GM13976 (cell line): Measurements from ENCODE around the gene KCTD20.
"Not testable (repeated sequence)": the region's sequence is repeated elsewhere in the genome, so short reads cannot be mapped to it uniquely, and the experiment has no call there.

Experiments used
- DNase-seq: peaks from one replicate; pipeline ENCODE4 v3.0.0; 2012; ENCODE audit warnings: low spot score
- CTCF ChIP-seq: IDR thresholded peaks from 2 replicates; pipeline ENCODE4 v1.5.1; 2012; ENCODE audit warnings: borderline replicate concordance, mild to moderate bottlenecking; ENCODE audit not compliant: insufficient read depth; ENCODE audit errors: extremely low read depth, missing control alignments, control extremely low read depth
- in situ Hi-C: fragments of 300-500 bp; cut with MboI; formaldehyde crosslinking; loops from one replicate; pipeline ENCODE4 v1.12.0; 2022; ENCODE audit warnings: low sequenced_read_pairs, mixed read lengths, inconsistent platforms; ENCODE audit not compliant: unreplicated experiment

The KCTD20 gene

DNA sequence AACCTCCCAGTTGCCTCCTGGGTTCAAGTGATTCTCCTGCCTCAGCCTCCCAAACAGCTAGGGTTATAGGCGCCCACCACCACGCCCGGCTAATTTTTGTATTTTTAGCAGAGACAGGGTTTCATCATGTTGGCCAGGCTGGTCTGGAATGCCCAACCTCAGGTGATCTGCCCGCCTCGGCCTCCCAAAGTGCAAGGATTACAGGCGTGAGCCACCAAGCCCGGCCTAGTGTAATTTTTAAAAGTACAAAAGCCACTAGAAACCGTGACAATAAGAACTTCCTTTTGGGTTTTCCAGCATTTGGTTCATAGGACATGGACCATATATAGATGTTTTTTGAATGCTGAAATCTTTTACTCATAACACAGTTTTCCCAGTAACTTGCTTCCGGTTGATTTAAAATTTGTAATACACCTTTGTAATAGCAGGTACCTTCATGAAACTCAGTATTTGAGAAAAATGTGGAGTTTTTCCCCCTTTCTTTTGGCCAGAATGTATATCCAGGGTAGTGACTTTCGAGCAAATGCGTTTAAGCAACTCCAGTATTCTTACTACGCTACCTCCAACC is 613 bp upstream of the KCTD20 start:
- DNase-seq, result no peak
- TF ChIP-seq CTCF, result no peak
- in situ Hi-C loops, result no loop called here

DNA sequence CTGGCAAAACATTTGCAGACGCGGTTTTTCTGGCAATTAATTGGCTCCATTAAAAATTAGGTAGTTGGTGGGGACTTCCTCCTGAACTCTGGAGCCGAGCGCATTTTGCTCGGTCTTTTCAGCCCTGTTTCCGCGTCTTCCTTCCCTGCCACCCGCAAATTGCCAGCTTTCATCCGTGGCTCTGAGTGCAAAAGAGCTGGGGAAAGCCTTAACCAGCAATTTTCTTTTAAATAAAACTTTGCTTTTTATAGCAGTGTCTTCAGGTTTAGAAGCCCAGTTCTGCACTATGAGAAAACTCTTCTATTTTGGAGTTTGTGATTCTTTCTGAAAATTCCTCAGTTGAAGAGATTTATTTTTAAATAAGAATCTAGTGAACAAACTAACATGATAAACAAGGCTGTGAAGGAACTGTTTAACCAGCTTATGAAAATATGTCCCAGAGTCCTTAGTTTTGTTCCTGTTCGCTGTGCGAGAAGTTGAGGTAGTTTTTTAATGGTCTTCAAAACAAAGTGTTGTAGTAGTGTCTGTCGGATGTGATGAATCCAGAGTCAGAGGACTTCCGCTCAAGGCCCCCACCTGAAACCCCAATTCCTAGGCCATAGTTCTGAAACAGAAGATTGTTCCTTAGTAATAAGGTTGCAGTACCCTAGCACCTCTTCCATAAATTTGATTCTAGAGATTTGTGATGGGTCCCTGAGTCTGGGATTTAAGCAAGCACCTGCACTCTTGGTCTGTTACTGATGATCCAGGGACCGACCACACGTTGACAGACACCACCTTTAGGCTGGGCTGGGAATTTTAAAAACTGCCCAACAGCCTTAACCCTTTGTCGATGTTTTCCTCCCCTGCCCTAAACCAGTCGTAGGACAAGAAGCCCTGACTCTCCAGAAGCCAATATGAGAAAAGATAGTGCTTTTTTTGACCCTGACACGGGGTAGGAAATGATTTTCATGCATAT is 950 bp downstream of the KCTD20 start:
- in situ Hi-C loops, result no loop called here
- peak; percentile 38 for DNase-seq

GRCh38 chr6:36444470-36444869 is 1.7 kb downstream of the KCTD20 start:
- TF ChIP-seq CTCF, result no peak
- in situ Hi-C loops, result no loop called here
- DNase-seq, result no peak

More for the DNA sequence above, 950 bp downstream of the KCTD20 start:
- peak; percentile 25 for TF ChIP-seq CTCF

DNA sequence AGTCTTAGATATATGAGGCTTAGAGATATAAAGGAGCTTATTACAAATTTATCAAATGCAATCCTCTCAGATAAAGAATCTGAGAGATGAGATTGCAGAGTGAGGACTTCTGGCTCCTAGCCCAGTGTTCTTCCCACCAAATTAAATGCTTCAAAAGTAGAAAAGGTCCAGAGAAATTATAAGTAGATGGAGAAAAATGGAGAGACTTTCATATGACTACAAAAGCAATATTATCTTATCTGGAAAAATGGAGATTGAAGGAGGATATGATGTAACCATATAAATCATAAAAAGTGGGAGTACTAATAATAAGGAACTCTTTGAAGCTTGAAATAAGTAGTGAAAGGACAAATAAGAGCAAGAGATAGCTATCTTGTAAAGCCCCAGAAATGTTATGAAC is 2.8 kb downstream of the KCTD20 start:
- no peak for TF ChIP-seq CTCF
- no peak for DNase-seq
- in situ Hi-C loops, result no loop called here

DNA sequence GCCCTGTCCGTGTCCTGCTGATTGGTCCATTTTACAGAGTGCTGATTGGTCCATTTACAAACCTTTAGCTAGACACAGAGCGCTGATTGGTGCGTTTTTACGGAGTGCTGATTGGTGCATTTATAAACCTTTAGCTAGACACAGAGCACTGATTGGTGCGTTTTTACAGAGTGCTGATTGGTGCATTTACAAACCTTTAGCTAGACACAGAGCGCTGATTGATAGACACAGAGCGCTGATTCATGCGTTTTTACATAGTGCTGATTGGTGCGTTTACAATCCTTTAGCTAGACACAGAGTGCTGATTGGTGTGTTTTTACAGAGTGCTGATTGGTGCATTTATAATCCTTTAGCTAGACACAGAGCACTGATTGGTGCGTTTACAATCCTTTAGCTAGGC is 6.4 kb downstream of the KCTD20 start:
- in situ Hi-C loops, DNase-seq: not testable (repeated sequence)

DNA sequence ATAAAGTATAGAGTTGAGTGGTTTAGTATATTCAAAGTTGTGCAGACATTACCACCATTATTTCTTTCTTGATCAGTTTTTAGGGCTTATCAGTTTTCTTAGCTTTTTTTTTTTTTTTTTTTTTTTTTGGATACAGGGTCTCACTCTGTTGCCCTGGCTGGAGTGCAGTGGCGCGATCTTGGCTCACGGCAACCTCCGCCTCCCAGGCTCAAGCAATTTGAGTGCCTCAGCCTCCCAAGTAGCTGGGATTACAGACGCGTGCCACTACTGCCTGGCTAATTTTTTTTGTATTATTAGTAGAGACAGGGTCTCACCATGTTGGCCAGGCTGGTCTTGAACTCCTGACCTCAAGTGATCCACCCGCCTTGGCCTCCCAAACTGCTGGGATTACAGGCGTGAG is 10.1 kb downstream of the KCTD20 start:
- DNase-seq, in situ Hi-C loops: not testable (repeated sequence)

- TF ChIP-seq CTCF, result no peak
- in situ Hi-C loops, result no loop called here
- DNase-seq, result no peak
Measured at GRCh38 chr6:36455486-36456027, 12.8 kb downstream of the KCTD20 start.
